ENCODE data around the gene SLC48A1. TPM values are rescaled to one million over a fixed set of nuclear protein-coding genes. Genes with fewer than 3 reads are reported as not detected.

SLC48A1 gene
- polyA plus RNA-seq, 4 donors: 5.1 to 12.1 (median 7.5) TPM

DNA sequence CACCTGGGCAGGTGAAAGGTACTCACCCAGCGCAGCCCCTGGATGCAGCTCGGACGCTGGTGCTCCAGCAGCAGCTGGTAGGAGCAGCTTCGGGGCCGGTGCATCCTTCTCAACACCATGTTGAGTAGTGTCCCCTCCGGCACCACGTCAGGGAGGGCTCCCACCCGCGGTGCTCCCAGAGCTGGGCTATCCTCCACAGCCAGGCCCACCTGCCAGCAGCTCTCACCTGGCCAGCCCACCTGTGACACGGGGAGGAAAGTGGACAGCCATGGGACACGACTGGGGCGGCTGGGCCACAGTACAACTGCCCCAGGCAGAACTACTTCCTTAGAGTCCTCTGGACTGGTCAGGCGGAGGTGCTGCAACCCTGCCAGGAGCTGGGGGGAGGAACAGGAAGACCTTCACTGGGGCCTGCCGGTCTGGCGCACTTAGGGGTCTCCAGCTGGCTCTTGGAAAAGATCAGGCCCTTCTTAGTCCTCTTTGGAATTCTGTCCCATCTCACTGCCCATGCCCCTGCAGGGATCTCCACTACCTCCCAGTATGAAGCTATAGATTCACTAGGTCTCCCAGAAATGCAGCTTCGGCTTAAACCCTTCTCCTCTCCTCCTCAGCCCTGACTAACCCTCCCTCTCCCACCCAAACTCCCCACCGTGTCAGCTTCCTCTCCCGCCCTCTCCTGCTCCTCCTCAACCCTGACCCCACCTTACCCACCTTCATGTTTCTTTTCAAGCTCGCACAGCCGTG is 15.0 kb upstream of the SLC48A1 start:
- Histone ChIP-seq H3K4me3 (ENCODE audit: low read depth in 1 of 3, low read length in 3 of 3) (peak overlapping the region in 2 of 3 donors; percentile 46 to 50), H3K27ac (ENCODE audit: low read depth in 1 of 3, low read length in 2 of 3) (peak overlapping the region in 2 of 3 donors; percentile 32 to 65), H3K36me3 (ENCODE audit: control insufficient read depth in 3 of 3, insufficient read depth in 2 of 3, low read depth in 1 of 3, low read length in 3 of 3) (peaks cover 0 to 2% (median 0%) of the 10 kb centered on the region in 3 donors), H3K9me3 (ENCODE audit: control insufficient read depth in 2 of 2, insufficient read depth in 1 of 2, low read depth in 1 of 2, low read length in 1 of 2) (no peaks in the 10 kb centered on the region), H3K27me3 (ENCODE audit: control insufficient read depth in 3 of 3, insufficient read depth in 3 of 3, low read length in 3 of 3) (peaks cover 0 to 5% (median 0%) of the 10 kb centered on the region in 3 donors), H3K4me1 (ENCODE audit: control insufficient read depth in 3 of 3, insufficient read depth in 2 of 3, low read depth in 1 of 3, low read length in 2 of 3) (peaks cover 3 to 11% (median 10%) of the 10 kb centered on the region in 3 donors)
- 54 to 69% (median 62%) methylated on average over 20 of the region's 20 CpGs for WGBS, 3 donors
- no peak for FAIRE-seq
- DNase-seq: no peak

DNA sequence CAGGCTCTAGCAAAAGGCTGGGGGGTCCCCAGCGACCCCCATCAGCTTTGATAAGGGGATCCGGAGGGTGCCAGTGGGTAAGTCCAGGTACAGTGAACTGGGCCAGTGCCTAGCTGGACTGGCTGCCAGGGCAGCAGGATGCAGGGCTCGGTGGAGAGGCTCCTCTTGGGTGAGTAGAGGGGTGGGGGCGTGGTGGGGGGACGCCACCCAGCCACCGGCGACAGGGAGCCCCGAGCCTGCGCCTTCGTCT is 14.5 kb upstream of the SLC48A1 start:
- peaks cover 3 to 11% (median 6%) of the 10 kb centered on the region in 3 donors for H3K4me1 ChIP-seq (ENCODE audit: control insufficient read depth in 3 of 3, insufficient read depth in 2 of 3, low read depth in 1 of 3, low read length in 2 of 3)
- H3K9me3 ChIP-seq (ENCODE audit: control insufficient read depth in 2 of 2, insufficient read depth in 1 of 2, low read depth in 1 of 2, low read length in 1 of 2): no peaks in the 10 kb centered on the region
- DNase-seq (no peak), FAIRE-seq (no peak)
- H3K27ac ChIP-seq (ENCODE audit: low read depth in 1 of 3, low read length in 2 of 3): peak overlapping the region in 2 of 3 donors; percentile 32 to 60
- H3K4me3 ChIP-seq (ENCODE audit: low read depth in 1 of 3, low read length in 3 of 3): peak overlapping the region; percentile 39 to 50 (median 46)
- 2 to 8% (median 5%) methylated on average over 10 of the region's 10 CpGs for WGBS, 3 donors
- peaks cover 0 to 5% (median 0%) of the 10 kb centered on the region in 3 donors for H3K27me3 ChIP-seq (ENCODE audit: control insufficient read depth in 3 of 3, insufficient read depth in 3 of 3, low read length in 3 of 3)
- H3K36me3 ChIP-seq (ENCODE audit: control insufficient read depth in 3 of 3, insufficient read depth in 2 of 3, low read depth in 1 of 3, low read length in 3 of 3): peaks cover 0 to 2% (median 0%) of the 10 kb centered on the region in 3 donors

DNA sequence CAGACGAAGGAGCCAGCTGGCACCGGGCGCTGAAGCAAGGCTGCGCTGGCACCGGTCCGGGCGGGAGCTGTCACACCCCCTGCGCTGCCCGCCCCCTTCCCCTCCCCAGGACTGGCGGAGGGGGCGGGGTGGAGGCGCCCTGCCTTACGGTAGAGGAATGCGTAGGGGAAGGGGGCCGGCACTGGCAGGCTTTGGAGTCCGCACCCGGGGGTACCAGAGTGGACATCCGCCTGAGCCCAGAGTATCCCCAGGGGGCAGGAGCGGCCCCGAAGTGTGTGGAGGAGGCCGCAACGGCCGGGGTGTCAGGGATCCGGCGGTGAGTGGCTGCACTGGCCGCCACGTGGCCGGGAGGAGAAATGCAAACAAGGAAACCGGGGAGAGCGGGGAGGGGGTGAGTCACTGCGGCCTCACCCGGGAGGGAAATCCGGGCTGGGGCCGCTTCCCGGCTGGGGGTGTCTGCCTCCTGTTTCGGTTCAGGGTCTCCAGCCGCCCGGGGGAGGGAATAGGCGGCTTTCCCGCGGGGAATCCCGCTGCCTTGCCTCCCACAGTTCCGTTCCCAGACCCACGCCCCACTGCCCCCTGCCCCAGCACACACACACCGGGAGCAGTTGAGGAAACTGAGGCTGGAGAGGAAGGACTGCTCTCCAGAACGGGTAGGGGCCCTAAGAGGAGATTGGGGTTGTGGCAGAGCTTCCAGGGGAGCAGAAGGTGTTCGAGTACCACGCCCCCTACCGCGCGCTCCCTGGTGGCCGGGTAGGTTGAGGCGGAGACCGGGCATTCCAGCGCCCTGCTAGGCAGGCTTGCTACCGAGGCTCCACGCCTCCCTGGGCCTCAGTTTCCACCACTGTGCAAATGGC is 14.0 kb upstream of the SLC48A1 start, which contains the start of gene RAPGEF3:
Gene RAPGEF3 (minus strand): TSS at position 47 of the 857 bp plus-strand sequence. CDS start 324 bp downstream, outside the sequence.
- DNase-seq: peak; percentile 87 to 89
- FAIRE-seq: no peak
- Histone ChIP-seq H3K27ac (ENCODE audit: low read depth in 1 of 3, low read length in 2 of 3) (peak within 1 kb of the TSS; percentile 25 to 83 (median 32)), H3K4me1 (ENCODE audit: control insufficient read depth in 3 of 3, insufficient read depth in 2 of 3, low read depth in 1 of 3, low read length in 2 of 3) (peaks cover 3 to 11% (median 6%) of the 10 kb centered on the region in 3 donors), H3K27me3 (ENCODE audit: control insufficient read depth in 3 of 3, insufficient read depth in 3 of 3, low read length in 3 of 3) (peaks cover 0 to 5% (median 0%) of the 10 kb centered on the region in 3 donors), H3K36me3 (ENCODE audit: control insufficient read depth in 3 of 3, insufficient read depth in 2 of 3, low read depth in 1 of 3, low read length in 3 of 3) (peaks cover 0 to 2% (median 0%) of the 10 kb centered on the region in 3 donors), H3K4me3 (ENCODE audit: low read depth in 1 of 3, low read length in 3 of 3) (peak within 1 kb of the TSS; percentile 39 to 50 (median 46)), H3K9me3 (ENCODE audit: control insufficient read depth in 2 of 2, insufficient read depth in 1 of 2, low read depth in 1 of 2, low read length in 1 of 2) (no peaks in the 10 kb centered on the region)
- 1 to 2% (median 2%) methylated on average over 46 to 57 of the region's 57 CpGs for WGBS, 3 donors

DNA sequence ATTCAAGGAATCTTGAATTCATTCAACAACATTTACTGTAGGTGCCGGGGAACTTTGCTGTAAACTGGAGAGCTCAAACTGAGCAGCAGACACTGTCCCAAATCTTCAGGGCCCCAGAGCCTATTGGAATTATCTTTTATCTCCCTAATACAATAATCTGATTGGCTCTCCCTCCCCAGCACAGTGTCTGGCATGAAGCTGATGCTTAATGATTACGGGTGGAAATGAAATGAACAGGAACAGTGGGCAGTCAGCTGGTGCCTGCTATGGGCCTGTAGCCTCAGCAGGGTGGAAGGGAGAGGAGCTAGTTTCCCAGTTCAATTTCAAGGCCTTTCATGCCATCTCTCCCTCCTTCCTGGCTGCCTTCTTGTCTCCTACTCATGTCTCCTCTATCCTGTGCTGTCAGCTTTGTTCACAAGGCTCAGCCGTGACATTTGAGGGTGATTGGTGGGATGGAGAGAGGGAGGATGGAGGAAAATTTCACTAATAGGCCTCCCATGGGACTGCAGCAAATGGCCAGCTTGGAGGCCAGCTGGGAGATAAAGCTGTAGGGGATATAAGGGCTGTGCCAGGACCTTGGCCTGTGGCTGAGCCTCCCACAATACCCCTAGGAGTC is 10.1 kb upstream of the SLC48A1 start:
- no peak overlapping the region for H3K4me3 ChIP-seq (ENCODE audit: low read depth in 1 of 3, low read length in 3 of 3)
- H3K27ac ChIP-seq (ENCODE audit: low read depth in 1 of 3, low read length in 2 of 3): no peak overlapping the region
- H3K36me3 ChIP-seq (ENCODE audit: control insufficient read depth in 3 of 3, insufficient read depth in 2 of 3, low read depth in 1 of 3, low read length in 3 of 3): no peaks in the 10 kb centered on the region
- peaks cover 0 to 11% (median 0%) of the 10 kb centered on the region in 3 donors for H3K4me1 ChIP-seq (ENCODE audit: control insufficient read depth in 3 of 3, insufficient read depth in 2 of 3, low read depth in 1 of 3, low read length in 2 of 3)
- H3K9me3 ChIP-seq (ENCODE audit: control insufficient read depth in 2 of 2, insufficient read depth in 1 of 2, low read depth in 1 of 2, low read length in 1 of 2): no peaks in the 10 kb centered on the region
- H3K27me3 ChIP-seq (ENCODE audit: control insufficient read depth in 3 of 3, insufficient read depth in 3 of 3, low read length in 3 of 3): peaks cover 0 to 5% (median 0%) of the 10 kb centered on the region in 3 donors
- WGBS, 3 donors: 80 to 89% (median 86%) methylated on average over 3 of the region's 3 CpGs
- DNase-seq: no peak
- no peak for FAIRE-seq

DNA sequence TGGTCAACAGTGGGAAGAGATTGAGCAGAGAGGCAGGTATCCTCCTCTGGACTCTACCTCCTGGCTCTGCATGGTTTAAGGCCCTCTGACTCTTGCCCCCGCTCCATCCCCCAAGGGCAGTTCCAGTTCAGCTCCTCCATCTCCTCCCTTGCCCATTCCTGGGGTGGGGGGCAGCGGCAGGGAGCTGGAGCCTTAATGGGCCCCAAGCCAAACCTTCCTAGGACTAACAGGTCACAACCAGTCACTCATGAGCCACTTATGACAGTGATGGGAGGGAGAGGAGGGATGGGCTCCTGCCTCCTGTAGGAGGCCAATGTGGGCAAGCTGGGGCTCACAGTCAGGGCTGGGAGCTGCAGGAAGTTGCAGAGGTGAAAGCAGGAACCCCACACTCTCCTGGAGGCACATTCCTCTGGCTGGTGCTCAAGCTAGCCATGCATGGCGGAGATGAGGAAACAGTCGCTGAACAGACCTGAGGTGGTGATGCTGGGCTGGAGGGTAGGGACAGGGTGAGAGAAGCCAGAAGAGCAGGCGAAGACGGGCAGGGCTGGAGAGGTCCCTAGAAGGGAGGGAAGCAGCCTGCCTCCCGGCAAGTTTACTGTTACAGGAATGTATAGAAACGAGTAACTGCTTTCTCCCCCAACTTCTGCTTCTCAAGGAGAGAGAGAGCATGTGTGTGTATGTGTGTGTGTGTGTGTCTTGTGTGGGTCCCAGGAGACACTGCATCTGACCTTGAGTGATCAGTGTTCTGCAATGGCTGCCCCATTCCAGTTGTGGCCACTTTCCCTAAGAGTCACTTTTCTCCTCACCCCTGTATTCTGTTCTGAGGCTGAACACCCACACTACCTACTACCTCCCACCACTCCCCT is 9.3 kb upstream of the SLC48A1 start:
- no peak for FAIRE-seq

DNA sequence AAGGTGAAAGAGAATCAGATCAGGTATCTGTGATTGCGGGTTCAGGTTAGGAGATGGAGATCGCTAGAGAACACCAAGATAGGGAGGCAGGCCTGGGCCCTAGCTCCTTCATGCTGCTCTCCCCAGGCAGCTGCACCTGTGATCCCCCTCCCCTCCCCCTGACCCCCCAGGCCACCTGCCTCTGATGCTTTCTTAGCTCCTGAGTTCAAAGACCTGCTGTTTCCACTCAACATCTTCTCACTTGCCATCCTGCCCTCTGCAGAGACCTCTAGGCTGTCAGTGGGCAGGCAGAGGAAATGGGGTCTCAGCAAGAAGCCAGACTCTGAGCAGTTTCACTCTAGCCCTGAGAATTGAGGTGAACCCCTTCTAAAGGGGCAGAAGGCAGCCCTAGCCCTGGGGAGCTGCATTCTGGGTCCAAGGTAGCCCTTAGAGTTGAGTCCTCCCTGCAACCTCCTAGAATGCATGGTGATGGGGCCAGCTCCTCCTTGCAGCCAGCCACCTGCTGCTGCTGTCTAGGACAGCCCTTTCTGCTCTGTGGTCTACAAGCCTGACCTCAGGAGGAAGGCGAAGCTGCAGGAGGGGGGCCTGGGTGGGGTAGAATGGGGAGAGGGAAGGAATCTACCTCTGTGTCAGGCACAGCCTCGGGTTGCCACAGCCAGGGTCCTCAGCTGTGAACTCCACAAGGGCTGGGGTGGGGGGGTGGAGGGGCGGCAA is 6.4 kb upstream of the SLC48A1 start:
- no peak for DNase-seq
- WGBS, 3 donors: 46 to 69% (median 61%) methylated on average over 5 of the region's 5 CpGs
- H3K9me3 ChIP-seq (ENCODE audit: control insufficient read depth in 2 of 2, insufficient read depth in 1 of 2, low read depth in 1 of 2, low read length in 1 of 2): no peaks in the 10 kb centered on the region

More for the DNA sequence above, 9.3 kb upstream of the SLC48A1 start:
- Histone ChIP-seq H3K27me3 (ENCODE audit: control insufficient read depth in 3 of 3, insufficient read depth in 3 of 3, low read length in 3 of 3) (peaks cover 0 to 5% (median 0%) of the 10 kb centered on the region in 3 donors), H3K9me3 (ENCODE audit: control insufficient read depth in 2 of 2, insufficient read depth in 1 of 2, low read depth in 1 of 2, low read length in 1 of 2) (no peaks in the 10 kb centered on the region), H3K4me3 (ENCODE audit: low read depth in 1 of 3, low read length in 3 of 3) (no peak overlapping the region), H3K27ac (ENCODE audit: low read depth in 1 of 3, low read length in 2 of 3) (no peak overlapping the region), H3K4me1 (ENCODE audit: control insufficient read depth in 3 of 3, insufficient read depth in 2 of 3, low read depth in 1 of 3, low read length in 2 of 3) (peaks cover 0 to 8% (median 0%) of the 10 kb centered on the region in 3 donors), H3K36me3 (ENCODE audit: control insufficient read depth in 3 of 3, insufficient read depth in 2 of 3, low read depth in 1 of 3, low read length in 3 of 3) (no peaks in the 10 kb centered on the region)
- 84 to 89% (median 87%) methylated on average over 8 of the region's 8 CpGs for WGBS, 3 donors
- DNase-seq: no peak

DNA sequence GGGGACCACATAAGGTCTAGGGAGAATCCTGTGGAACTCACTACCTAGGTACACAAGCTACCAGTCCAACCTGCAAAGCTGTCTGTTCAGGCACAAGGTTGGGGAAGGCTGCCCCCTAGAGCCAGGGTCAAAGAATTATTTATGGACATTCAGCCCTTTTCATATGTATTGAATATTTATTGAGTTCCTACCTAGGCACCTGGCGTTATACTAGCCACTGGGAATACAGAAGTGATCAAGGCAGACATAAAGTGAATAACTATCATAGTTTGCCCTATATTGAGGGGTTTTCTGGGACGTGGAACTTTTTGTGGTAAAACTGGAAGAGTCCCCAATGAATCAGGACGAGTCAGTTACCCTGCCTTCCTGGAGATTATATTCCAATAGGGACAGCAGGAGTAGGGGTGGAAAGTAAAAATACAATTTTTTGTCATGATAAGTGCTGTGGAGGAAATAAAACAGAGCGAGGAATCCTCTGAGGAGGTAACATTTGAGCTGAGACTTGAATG is 5.8 kb upstream of the SLC48A1 start:
- FAIRE-seq: no peak
- DNase-seq: peak; percentile 58 to 81
- Histone ChIP-seq H3K4me1 (ENCODE audit: control insufficient read depth in 3 of 3, insufficient read depth in 2 of 3, low read depth in 1 of 3, low read length in 2 of 3) (peaks cover 0 to 2% (median 0%) of the 10 kb centered on the region in 3 donors), H3K36me3 (ENCODE audit: control insufficient read depth in 3 of 3, insufficient read depth in 2 of 3, low read depth in 1 of 3, low read length in 3 of 3) (no peaks in the 10 kb centered on the region), H3K9me3 (ENCODE audit: control insufficient read depth in 2 of 2, insufficient read depth in 1 of 2, low read depth in 1 of 2, low read length in 1 of 2) (no peaks in the 10 kb centered on the region), H3K27ac (ENCODE audit: low read depth in 1 of 3, low read length in 2 of 3) (no peak overlapping the region), H3K4me3 (ENCODE audit: low read depth in 1 of 3, low read length in 3 of 3) (no peak overlapping the region), H3K27me3 (ENCODE audit: control insufficient read depth in 3 of 3, insufficient read depth in 3 of 3, low read length in 3 of 3) (no peaks in the 10 kb centered on the region)
- WGBS, 3 donors: 34 to 52% (median 35%) methylated on average over 4 of the region's 4 CpGs

More for the DNA sequence above, 6.4 kb upstream of the SLC48A1 start:
- H3K27me3 ChIP-seq (ENCODE audit: control insufficient read depth in 3 of 3, insufficient read depth in 3 of 3, low read length in 3 of 3): no peaks in the 10 kb centered on the region
- no peak overlapping the region for H3K27ac ChIP-seq (ENCODE audit: low read depth in 1 of 3, low read length in 2 of 3)
- peaks cover 0 to 2% (median 0%) of the 10 kb centered on the region in 3 donors for H3K4me1 ChIP-seq (ENCODE audit: control insufficient read depth in 3 of 3, insufficient read depth in 2 of 3, low read depth in 1 of 3, low read length in 2 of 3)
- no peak overlapping the region for H3K4me3 ChIP-seq (ENCODE audit: low read depth in 1 of 3, low read length in 3 of 3)
- FAIRE-seq: no peak
- H3K36me3 ChIP-seq (ENCODE audit: control insufficient read depth in 3 of 3, insufficient read depth in 2 of 3, low read depth in 1 of 3, low read length in 3 of 3): no peaks in the 10 kb centered on the region
